ENCODE measurements around the gene GVQW3.

GVQW3 gene

DNA sequence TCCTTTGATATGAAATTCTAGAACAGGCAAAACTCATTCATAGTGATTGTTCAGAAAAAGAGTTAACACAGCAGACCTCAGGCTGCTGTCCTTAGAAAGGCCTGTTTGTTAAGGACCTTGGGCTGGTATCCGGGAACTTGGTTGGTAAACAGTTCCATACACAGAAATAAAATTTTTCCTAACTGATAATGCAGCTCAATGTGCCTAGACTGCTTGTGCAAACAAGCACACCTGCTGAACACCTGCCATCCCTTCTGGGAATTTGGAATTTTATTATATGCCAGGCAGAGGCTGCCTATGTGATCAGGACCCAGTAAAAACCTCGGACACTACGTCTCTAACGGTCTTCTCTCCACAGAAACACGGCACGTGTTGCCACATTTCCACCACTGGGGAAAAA, 11.7 kb upstream of the GVQW3 start:
- TF ChIP-seq POLR2A (IDR thresholded peaks at IDR 0.05; ENCODE audit: low read depth, low read length), result no peak
- no peak for FAIRE-seq

DNA sequence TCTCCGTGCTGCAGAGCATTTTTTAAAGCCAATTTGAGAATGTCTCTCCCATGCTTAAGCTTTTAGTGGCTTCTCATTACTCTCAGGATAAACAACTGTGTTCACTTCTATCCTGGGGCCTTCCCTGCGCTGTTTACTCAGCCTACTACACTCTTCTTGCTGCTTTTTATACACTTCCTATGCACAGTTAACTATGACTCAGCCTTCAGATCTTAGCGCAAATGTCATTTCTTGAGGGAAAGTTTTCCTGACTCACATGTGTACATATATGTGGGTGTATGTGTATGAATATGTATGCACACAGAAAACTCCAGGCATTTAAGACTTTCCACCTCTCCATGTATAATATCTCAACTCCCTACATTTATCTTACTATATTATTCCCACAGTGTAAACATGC, 10.0 kb upstream of the GVQW3 start:
- FAIRE-seq (peak; percentile 96), DNase-seq (ENCODE audit: insufficient read length, low spot score) (peak; percentile 36)

More for the DNA sequence above, 11.7 kb upstream of the GVQW3 start:
- no peak for DNase-seq (ENCODE audit: insufficient read length, low spot score)

DNA sequence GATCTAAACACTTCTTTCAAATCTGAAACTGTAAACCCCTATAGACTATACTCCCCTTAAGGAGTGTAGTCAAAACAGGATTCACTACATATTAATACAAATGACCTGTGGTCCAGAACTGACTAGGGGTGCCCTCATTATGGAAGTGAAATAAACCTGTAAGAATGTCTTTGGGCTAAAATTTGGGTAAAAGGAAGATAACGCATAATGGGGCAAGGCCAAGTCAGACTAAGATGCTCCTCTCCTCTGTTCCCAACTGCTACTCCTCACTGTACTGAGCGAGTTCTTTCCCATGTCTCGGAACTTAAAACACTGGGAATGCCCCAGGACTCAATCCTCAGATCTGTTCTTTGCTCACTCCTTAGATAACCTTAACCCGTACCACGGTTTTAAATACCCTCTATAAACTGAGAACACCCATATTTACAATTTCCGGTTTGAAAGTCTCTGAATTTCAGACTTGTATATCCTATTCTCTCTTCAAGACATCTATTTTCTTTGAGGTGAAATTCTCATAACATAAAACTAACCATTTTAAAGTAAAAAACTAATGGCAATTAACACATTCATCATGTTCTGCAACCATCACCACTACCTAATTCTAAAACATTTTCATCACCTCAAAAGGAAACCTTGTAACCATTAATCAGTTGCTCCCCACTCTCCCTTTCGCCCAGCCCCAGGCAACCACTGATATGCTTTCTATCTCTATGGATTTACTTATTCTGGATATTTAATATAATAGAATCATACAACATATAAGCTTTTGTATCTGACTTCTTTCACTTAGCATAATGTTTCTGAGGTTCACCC, 4.2 kb upstream of the GVQW3 start:
- FAIRE-seq (no peak), DNase-seq (ENCODE audit: insufficient read length, low spot score) (no peak)
- TF ChIP-seq POLR2A (IDR thresholded peaks at IDR 0.05; ENCODE audit: low read depth, low read length), result no peak

More for the DNA sequence above, 10.0 kb upstream of the GVQW3 start:
- no peak for TF ChIP-seq POLR2A (IDR thresholded peaks at IDR 0.05; ENCODE audit: low read depth, low read length)

DNA sequence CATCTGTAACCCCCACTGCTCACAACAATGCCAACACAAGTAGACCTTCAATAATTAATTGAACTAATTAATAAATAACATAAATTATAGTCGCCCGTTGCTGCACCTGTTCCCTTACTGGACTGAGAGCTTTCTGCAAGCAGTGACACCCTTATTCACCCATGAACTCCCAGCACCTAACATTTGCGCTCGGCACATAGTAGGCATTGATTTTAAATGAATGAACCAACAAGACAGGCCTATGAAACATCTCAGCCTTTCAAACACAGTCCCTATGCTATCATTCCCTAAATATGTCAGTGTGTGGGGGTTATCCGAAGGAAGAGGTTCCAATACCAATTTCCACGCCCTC, 1.3 kb upstream of the GVQW3 start:
- TF ChIP-seq POLR2A (IDR thresholded peaks at IDR 0.05; ENCODE audit: low read depth, low read length), result no peak
- FAIRE-seq, result no peak
- DNase-seq (ENCODE audit: insufficient read length, low spot score), result no peak

DNA sequence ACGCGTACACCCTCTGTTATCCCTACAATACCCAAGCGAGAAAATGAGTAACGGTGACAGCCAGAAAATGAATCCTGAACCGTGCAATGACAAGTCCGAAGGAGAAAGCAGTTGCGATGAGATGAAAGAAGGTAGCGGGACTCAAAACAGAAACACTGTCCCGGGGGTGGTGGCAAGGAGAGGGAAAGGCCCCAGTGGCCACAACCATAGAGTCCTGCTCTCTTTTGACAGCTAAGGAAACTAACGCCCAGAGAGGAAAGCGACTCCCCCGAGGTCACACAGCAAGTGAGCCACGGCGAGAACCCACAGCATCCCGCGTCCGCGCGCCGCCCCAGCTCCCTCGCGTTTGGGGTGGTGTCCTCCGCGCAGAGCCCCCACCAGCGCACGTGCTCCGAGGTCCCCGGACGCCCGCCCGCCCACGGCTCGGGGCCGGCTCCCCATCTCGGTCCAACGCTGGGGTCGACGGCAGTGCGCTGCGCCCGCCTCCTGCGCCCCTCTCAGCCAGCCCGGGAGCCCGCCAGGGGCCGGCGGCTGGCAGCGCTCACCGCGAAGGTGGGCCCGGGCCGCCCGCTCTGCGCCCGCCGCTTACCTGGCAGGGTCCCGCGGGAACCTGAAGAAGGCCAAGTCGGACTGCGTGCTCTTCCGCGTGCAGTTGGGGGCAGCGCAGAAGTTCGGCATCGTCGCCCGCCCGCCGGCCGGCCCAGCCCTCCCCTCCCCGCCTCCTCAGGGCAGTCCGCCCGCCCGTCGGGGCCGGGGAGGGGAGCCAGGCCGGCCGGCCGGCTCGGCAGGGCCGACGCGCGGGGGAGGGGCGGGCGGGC, 755 bp upstream of the GVQW3 start:
- no peak for FAIRE-seq
- peak; percentile 33 for DNase-seq (ENCODE audit: insufficient read length, low spot score)
- TF ChIP-seq POLR2A (IDR thresholded peaks at IDR 0.05; ENCODE audit: low read depth, low read length), result no peak

DNA sequence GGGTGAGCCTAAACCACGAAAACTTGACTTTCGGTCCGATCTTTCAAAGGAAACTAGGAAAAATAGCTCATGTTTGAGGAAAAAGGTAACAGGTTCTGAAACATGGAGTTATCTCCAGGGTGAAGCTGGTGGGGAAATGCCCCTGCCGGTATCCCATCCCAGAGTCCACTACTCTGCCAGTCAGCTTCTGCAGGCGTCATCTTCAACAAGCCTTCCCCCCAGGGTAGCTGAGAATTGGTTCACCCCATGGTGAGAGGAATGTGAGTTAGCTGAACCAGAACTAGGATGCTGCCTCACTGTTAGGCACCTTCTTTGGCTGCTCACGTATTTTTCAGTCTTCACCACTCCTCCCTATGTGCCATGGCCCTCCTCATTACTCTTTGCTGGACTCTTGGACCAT, 1.1 kb downstream of the GVQW3 start:
- no peak for DNase-seq (ENCODE audit: insufficient read length, low spot score)
- TF ChIP-seq POLR2A (IDR thresholded peaks at IDR 0.05; ENCODE audit: low read depth, low read length), result no peak

DNA sequence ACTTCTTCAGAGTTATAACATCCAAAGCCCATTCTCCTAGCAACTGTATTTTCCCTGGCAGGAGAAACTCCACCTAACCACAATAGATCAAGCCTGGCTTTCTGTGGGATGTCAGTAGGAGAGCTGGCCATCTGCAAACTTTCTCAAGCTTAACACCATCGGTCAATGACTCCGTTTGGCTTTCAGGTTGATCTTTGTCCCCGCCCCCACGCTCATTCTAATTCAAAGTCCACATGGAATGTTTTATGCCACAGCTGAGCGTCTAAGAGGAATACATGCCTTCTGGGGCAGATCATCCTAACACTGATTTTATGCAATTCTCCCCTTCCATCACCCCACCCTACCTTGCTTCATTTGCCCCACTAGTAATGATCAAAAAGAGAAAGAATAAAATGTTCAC, 4.8 kb downstream of the GVQW3 start:
- no peak for TF ChIP-seq POLR2A (IDR thresholded peaks at IDR 0.05; ENCODE audit: low read depth, low read length)
- no peak for FAIRE-seq

More for the DNA sequence above, 1.1 kb downstream of the GVQW3 start:
- FAIRE-seq, result no peak

DNA sequence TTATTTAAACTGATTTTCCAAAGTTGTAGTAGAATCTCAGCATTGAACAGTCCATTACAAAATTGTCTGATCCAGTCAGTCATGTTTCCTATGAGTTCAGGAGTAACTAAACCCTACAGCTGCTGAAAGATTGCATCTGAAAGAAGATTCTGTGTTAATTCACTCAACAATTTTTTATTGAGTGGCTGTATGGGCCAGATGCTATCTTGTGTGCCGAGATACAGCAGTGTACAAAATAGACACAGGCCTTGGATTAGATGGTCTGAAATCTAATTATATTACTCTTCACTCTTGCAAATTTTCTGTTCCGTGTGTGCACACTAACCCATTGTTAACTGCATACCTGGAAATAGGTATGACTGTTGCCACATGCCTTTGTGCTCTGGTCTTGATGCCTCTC, 7.3 kb downstream of the GVQW3 start:
- DNase-seq (ENCODE audit: insufficient read length, low spot score), result no peak
- no peak for TF ChIP-seq POLR2A (IDR thresholded peaks at IDR 0.05; ENCODE audit: low read depth, low read length)
- no peak for FAIRE-seq

More for the DNA sequence above, 4.8 kb downstream of the GVQW3 start:
- DNase-seq (ENCODE audit: insufficient read length, low spot score), result no peak

DNA sequence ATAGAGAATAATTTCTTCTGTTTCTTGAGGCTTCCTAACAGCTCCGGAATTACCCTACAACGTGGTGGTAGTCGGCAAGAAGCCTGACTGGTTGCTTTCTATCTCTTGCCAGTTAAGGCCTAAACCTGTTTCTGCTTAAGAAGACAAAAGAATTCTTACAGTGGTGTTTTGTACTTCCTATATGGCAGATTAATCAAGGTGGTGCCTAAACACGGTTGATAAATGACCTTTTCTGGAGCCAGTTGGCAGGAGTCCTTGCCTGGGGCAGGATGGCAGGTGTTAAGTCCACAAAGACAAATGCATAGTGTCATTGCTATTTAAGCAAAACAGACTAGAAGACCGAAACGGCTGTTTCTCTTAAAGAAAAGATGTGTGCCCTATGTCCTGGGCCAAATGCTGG, 9.9 kb downstream of the GVQW3 start:
- DNase-seq (ENCODE audit: insufficient read length, low spot score) (no peak), FAIRE-seq (no peak)
- TF ChIP-seq POLR2A (IDR thresholded peaks at IDR 0.05; ENCODE audit: low read depth, low read length), result no peak

DNA sequence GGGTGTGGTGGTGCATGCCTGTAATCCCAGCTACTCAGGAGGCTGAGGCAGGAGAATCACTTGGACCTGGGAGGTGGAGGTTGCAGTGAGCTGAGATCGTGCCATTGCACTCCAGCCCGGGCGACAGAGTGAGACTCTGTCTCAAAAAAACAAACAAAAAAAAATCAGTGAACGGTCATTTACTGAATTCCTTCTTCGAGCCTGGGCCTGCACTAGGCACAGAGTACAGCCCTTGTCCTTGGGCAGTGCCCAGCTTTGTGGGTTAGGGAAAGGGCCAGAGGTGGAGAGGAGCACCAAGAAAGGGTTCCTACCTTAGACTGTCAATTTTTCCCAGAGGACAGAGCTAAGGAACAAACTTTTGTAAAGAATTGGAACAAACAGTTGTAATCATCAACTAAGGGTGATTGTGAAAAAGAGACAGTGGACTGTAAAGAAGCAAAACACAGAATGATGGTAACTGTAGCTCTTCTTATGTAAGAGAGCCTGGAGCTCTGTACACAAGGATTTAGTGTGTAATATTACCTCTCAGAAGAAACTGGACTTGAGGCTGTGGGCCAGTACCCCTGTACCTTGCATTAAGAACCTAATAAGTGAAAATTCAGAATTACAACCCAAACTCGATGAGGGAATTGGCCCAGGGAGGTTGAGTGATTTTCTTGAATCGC, 10.8 kb downstream of the GVQW3 start:
- TF ChIP-seq POLR2A (IDR thresholded peaks at IDR 0.05; ENCODE audit: low read depth, low read length), result no peak
- DNase-seq (ENCODE audit: insufficient read length, low spot score) (no peak), FAIRE-seq (no peak)

DNA sequence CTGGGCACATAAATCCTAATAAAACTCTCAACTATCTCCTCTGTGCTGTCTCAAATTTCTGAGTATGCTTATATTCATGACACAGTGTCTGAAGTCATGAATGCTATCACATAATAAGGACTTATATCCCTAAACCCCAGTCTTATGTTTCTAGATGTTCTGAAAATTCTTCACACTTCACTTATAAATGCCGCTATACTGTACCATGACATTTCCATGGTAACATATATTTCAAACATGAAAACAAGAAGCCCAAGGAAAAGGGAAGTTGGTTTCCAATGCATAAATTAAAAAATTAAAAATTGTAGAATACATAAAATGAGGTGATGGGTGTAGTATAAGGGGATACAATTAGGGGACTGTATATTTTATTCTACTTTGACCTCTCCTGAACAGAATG, 11.7 kb downstream of the GVQW3 start:
- TF ChIP-seq POLR2A (IDR thresholded peaks at IDR 0.05; ENCODE audit: low read depth, low read length), result no peak
- FAIRE-seq (no peak), DNase-seq (ENCODE audit: insufficient read length, low spot score) (no peak)

DNA sequence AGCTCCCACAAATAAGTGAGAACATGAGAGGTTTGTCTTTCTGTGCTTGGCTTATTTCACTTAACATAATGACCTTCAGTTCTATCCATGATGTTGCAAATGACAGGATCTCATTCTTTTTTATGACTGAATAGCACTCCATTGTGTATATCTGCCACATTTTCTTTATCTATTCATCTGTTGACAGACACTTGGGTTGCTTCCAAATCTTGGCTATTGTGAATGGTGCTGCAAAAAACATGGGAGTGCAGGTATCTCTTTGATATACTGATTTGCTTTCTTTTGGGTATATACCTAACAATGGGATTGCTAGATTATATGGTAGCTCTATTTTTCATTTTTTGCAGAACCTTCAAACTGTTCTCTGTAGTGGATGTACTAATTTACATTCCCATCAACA, 13.3 kb downstream of the GVQW3 start:
- no peak for TF ChIP-seq POLR2A (IDR thresholded peaks at IDR 0.05; ENCODE audit: low read depth, low read length)
- FAIRE-seq, result no peak
- no peak for DNase-seq (ENCODE audit: insufficient read length, low spot score)

DNA sequence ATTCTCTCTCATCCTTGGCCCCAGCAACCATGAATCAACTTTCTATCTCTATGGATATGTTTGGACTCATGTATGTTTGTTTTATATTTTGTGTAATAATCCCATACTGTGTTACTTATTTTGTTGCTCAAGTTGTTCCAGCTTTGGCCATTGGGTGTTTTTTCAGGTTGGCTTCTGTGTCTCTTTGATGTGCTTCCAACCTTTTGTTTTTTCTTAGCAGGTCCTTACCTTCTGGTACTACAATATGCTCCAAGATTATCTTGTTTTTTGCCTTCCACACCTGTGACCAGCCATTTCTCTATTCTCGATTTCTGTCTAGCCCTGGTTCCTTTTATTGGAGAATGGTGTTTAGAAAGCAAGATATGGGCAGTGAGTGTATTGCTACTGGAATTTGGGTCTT, 14.2 kb downstream of the GVQW3 start:
- DNase-seq (ENCODE audit: insufficient read length, low spot score) (no peak), FAIRE-seq (no peak)
- no peak for TF ChIP-seq POLR2A (IDR thresholded peaks at IDR 0.05; ENCODE audit: low read depth, low read length)

DNA sequence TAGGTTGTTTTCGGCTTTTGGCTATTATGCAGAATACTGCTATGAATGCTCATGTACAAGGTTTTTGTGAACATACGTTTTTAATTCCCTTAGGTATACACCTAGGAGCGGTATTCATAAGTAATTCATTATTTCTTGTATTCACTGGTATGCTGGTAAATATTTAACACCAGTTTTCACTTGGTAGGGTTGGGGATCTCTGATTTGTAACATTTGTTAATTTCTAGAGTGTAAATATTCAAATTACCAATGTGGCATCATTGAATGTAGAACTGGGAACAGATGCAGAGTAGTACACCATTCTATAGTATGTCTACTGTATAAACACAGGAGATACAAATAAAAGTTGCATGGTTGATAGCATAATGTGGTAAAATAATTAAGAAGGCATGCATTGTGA, 16.3 kb downstream of the GVQW3 start:
- FAIRE-seq (no peak), DNase-seq (ENCODE audit: insufficient read length, low spot score) (no peak)
- TF ChIP-seq POLR2A (IDR thresholded peaks at IDR 0.05; ENCODE audit: low read depth, low read length), result no peak
